ENCODE data around the gene ARID1A.
A peak's percentile ranks its signal among the peaks of the same experiment; 100 is the strongest.
"Not testable (repeated sequence)": the region's sequence is repeated elsewhere in the genome, so short reads cannot be mapped to it uniquely, and the experiment has no call there.

ARID1A gene

DNA sequence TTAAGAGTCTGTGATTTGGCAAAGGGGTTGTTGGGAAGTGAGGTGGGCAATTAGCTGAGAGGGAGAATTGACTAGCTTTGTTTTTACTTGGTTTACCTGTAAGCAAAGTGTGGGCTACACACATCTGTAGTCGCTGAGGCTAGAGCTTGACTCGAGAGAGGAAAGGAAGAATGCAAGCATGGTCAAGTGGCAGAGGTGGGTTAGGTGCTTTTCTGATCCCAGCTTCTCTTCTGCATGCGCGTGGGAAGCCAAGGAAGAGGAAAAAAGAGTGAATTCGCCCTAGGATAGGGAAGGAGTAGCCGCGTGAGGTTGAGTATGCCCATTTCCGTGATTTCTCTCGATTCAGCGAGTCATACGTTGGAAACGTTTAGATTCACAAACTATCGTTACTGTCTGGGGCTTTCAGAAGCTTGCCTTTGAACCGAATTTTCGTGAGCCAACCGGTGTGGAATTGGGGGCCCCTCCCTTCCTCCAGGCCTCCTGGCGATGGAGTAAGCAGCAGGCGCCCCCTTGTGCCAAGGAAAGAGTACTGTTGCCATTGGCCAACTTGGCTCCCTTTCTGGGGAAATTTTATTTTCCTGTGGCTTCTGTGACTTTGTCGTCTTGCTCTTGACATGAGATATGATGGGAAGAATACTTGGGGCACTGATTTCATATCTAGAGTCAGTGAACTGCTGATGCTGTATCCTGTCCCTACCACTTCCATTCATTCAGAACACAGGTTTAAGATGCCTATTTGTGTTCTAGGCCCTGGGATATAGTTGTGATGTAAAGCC, 93.2 kb downstream of the ARID1A start:
- peak; percentile 88 to 90 for DNase-seq

DNA sequence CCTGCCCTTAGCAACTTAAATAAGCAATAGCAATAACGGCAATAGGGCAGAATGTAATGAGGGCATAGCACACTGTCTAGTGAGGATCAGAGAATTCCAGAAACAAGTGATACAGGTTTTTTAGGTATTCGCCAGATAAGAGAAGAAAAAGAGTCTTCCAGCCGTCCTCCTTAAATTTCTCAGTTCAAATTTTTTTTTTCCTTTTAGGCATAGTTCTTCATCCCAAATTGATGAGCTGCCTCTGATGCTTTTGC, 93.7 kb downstream of the ARID1A start:
- DNase-seq, result no peak

DNA sequence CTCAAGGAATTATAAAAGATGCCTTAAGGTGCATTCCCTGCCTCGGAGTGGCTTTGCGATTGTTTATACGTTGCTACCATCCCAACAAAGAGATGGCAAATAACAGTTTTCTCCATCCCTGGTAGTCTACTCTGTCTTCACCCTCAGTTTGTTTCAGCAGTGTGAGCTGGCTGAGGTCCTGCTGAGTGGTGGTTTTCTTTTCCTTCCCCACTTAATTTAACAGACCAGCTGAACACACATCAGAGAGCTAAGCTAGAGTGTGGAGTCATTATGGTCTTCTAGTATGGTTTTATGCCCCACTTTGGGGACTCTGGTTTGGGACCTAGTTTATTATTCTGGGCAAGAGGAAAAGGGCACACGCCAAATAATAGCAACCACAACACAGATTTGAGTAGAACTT, 94.1 kb downstream of the ARID1A start:
- DNase-seq, result peak in 1 of 2 experiments; percentile 17

DNA sequence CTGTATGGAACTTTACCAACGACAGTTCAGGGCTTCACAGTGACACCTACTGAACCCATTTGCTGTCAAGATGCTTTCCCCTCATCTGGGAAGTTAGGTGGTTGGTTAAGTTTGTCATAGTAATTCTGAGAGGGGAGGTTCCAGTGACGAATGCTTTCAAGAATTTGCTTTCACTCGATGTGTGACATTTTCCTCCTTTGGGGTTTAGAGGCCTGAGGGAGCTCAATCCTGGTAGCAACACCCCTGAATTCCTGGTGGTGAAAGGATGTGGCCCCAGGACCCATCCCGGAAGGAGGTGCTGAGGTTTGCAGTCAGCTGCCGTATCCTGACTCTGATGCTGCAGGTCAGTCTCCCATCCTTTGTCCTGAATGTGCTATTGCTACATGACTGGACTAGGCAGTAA, 94.7 kb downstream of the ARID1A start:
- DNase-seq, result no peak

DNA sequence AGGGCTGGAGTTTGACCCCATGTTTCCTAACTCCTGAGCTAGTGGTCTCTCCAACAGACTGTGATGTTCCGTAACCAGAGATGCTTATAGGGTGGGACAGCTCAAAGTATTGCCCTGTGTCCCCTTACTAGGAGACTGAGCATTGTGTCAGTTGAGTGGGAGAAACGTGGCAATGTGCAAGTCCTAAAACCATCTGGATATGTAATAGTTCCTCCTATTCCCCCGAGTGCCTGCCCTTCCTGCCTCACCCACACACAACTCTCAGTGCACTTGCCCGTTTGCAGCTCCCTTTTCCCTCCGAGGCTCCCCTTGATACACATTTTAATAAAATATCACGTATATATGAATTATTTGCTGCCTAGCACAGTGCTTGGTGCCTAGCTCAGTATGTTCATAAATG, 95.3 kb downstream of the ARID1A start:
- DNase-seq, result peak; percentile 62 to 65

DNA sequence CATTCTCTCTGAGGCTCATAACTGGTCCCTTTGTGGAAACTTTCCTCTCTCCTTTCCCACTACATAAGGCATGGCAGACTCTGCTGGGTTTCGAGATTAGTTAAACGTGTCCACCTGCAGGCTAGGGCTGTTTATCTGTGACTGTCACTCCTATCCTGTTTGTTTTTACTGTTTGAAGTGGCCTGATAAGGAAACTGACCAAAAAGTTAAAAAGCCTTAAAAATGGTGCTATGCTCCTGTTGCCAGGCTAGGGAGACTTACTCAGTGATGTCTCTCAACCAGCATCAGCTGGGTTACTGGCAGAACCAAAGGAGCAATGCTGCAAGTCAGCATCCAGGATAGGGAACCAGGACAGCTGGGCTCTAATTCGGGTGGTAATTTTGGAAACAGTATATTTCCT, 95.8 kb downstream of the ARID1A start:
- no peak for DNase-seq

DNA sequence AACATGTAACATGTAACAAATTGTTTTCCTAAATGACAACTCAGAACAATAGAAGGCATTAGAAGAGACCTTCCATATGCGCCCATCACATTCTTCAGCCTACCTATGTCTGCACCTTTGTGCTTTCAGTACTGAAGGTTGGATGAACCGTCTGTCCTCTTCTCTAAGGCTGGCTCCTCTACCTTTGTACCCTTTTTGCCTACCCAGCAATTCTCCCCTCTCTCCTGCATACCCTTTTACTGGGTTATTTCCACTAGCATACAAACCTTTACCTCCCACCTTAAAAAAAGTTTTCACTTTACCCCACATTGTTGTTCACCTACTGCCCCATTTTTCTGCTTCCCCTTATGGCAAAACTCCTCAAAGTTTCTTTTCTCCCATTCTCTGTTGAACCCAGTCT, 97.1 kb downstream of the ARID1A start:
- no peak for DNase-seq

DNA sequence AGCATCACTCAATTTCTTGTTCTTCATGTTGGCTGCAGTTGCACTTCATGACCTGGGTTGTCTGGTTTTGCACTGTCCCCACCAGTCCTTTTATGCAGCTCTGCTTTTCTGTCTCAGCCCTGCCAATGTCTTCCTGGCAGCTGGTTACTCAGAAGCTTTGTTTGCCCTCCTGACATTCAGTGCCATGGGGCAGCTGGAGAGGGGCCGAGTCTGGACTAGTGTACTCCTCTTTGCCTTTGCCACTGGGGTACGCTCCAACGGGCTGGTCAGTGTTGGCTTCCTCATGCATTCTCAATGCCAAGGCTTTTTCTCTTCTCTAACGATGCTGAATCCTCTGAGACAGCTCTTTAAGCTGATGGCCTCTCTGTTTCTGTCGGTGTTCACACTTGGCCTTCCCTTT, 98.6 kb downstream of the ARID1A start:
- no peak for DNase-seq

DNA sequence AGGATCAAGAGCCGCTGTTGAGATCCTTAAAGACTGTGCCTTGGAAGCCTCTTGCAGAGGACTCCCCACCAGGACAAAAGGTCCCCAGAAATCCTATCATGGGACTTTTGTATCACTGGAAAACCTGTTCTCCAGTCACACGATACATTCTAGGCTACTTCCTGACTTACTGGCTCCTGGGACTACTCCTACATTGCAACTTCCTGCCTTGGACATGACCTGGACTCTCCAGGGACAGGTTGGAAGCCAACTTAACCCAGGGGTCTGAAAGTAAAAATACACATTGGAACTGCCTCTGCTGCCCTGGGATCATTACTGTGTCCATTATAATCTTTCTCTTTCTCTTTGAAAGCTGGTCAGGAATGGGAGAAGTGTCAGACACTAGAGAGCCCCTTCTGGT, 101.8 kb downstream of the ARID1A start:
- DNase-seq, result no peak

DNA sequence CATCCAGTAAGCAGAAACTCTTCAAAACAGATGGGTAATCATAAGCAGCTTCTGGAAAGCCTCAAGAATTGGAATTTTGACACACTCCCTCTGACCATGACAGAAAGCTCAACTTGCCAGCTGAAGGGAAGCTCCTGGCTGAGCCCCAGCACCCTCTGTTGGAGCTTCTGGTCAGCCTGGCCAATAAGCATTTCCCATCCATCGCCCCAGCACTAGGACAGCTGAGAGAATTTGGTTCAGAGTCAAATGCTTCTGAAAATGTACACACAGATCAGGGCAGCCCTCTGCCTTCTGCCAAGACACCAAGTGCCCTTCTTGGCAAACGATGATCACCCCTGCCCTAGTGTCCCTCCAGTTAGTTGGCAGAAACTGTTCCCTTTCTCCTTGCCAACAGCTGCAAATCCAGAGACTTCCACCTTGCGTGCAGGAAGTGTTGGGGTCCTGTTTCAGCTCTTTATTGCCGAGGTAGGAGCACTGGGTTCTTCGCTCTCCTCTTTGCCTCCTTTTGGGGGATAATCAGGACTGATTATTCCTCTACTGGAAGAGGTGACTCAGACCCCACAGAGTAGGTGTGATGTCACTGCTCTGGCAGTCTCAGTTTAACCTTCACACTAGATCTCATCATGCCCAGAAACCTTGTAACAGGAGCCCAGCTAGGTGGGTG, 103.8 kb downstream of the ARID1A start:
- no peak for DNase-seq

DNA sequence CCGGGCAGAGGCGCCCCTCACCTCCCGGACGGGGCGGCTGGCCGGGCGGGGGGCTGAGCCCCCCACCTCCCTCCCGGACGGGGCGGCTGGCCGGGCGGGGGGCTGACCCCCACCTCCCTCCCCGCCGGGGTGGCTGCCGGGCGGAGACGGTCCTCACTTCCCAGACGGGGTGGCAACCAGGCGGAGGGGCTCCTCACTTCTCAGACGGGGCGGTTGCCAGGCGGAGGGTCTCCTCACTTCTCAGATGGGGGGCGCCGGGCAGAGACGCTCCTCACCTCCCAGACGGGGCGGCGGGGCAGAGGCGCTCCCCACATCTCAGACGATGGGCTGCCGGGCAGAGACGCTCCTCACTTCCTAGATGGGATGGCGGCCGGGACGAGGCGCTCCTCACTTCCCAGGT, 108.1 kb downstream of the ARID1A start:
- DNase-seq, result not testable (repeated sequence)

DNA sequence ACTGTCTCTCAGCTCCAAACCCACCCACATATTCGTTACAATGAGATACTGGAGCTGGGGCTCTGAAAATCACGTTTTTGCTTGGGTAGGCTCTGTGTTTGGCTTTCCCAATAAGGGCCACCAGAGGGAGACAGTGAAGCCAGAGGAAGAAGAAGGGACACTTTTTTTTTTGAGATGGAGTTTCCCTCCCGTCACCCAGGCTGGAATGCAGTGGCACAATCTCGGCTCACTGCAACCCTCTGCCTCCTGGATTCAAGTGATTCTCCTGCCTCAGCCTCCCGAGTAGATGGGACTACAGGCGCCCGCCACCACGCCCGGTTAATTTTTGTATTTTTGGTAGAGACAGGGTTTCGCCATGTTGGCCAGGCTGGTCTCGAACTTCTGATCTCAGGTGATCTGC, 114.3 kb downstream of the ARID1A start:
- peak; percentile 68 to 73 for DNase-seq

DNA sequence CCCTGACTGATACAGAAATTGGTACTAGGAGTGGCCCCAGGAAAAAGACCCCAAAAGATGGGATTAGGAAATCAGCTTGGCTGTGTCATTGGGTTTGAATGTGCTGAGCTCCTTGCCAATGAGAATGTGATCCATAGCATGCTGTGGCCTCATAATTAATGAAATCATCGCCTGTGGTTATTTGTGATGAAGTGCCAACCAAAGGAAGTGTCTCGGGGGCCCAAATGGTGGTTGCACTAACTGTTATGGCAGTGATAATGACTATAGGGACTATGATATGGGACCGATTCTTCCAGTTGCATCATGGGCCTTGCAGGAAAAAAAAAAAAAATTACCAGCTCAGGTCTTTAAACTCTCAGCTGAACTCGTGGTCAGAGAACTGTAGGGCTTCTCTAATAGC, 115.2 kb downstream of the ARID1A start:
- DNase-seq, result no peak

DNA sequence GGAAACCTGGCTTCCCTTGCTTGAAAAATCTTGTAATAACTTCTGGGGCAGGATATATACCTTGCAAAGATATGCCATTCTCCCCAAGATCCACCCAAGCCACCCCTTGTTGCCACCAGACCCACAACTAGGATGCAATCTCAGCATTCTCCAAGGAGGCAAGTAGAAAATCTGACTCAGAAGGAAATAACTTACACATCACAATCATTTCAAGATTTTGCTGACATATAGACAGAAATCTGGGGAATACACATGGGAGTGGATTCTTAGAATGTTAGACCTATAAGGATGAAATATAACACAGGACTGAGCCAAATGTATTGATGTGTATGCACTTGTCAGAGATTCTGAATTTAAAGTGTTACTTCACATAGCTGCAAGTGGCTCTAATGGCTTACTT, 115.9 kb downstream of the ARID1A start:
- DNase-seq, result no peak

DNA sequence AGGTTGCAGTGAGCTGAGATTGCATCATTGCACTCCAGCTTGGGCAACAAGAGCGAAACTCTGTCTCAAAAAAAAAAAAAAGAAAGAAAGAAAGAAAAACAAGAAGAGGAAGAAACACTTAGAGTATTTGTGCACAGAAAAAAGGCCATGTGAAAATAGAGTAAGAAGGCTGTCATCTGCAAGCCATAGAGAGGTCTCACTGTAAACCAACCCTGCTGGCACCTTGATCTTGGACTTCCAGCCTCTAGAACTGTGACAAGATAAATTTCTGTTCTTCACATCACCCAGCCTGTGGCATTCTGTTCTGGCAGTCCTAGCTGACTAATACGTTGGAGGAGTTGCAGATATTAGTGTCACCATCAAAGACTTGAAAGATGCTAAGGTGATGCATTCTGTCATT, 118.6 kb downstream of the ARID1A start:
- DNase-seq, result no peak

DNA sequence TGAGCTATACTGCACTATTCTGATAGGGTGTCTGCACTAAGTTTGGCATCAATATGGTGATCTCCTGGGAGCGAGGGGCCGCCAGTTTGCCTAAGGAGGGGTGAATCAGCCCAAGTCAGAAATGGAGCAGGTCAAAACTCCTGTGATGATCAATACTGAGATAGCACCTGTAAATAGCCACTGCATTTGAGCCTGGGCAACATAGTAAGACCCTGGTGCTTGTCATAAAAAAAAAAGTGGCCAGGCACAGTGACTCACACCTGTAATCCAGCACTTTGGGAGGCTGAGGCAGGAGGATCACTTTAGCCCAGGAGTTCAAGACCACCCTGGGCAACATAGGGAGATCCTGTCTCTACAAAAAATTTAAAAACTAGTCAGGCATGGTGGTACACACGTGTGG, 119.1 kb downstream of the ARID1A start:
- no peak for DNase-seq

DNA sequence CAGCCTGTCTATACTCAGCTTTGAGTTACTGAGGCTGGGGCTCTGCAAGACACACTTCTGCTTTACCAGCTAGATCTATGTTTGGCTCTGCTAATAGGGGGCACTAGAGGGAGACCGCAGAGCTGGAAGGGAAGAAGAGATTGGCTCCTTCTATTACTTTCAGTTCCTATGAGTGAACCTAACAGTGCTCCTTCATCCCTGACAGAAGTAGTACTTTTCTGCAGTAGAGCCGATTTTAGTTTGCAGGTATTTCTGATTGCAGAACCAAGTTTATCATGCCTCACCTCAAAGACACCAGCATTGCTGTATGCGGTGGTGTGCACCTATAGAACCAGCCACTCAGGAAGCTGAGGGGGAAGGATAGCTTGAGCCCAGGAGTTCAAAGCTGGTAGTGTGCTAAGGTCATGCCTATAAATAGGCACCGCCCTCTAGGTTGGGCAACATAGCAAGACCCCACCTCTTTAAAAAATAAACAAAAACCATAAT, 125.0 kb downstream of the ARID1A start:
- DNase-seq, result peak; percentile 88 to 92

DNA sequence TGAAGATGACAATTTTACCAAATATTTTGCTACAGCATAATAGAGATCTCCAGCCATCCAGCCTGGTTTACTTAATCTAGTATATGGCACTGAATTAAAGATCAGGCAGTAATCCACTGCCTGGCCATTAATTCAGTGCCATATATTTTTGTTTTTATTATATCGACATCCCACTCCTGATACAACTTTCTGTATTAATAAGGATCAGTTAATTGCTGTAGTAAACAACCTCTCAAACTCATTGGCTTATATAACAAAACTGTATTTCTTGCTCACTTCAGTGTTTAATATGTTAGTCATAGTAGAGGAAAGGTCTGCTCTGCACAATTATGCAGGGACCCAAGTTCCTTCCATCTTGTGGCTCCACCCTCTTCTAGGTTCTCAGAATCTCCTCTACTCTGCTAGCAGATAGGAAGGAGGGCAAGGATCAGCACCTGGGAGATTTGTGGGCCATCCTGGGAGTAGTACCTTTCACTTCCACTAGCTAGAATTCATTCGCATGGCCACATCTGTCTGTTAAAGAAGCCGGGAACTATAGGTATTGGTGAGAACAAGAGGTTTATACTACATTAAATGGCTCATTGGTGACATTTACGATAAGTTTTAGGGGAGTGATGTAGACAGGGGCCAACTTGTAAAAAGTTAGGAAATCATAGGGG, 127.1 kb downstream of the ARID1A start:
- no peak for DNase-seq

DNA sequence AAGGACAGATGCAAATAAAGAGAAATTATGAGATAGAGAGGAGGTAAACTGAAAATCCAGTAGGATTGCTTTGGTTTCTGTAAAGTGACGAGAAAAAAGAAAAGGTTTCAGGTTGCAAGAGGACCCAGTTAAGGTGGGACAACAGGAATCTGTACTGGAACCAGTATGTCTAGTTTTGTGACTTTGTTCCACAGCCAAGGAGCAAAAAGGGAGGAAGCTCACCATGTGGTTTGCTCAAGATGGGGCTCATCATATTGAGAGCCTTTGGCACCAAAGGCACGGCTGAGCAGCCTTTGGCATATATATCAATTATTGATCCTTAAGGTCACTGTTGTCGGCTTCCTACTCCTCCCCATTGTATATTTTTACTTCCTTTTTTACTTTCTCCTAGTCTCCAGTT, 128.9 kb downstream of the ARID1A start:
- DNase-seq, result no peak

DNA sequence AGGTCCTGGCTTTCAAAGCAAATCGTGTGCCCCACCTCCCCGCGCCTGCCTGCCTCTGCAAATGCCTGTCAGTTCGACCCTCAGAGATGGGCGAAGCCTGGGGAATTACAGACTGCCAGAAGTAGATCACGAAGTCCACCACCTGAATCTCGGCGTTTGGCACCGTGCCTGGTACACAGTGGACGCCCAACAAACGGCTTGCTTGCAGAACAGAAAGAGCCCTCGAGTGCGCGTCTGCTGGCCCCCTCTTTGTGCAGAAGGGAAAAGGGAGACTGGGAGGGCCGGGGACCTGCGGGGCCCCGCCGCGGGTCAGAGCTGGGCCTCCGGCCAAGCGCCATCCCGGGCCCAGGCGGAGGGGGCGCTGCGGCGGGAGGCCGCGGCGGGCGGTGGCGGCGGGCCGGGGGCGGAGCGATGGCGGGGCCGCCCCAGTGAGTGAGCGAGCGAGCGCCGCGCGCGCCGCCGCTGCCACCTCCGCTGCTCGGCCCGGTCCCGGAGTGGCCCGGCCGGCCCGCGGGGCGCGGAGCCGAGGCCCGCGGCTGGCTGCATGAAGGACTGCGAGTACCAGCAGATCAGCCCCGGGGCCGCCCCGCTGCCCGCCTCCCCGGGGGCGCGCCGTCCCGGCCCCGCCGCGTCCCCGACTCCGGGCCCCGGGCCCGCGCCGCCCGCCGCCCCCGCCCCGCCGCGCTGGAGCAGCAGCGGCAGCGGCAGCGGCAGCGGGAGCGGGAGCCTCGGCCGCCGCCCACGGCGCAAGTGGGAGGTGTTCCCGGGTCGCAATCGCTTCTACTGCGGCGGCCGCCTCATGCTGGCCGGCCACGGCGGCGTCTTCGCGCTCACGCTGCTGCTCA, 130.7 kb downstream of the ARID1A start, which contains the start of gene ZDHHC18:
TSS of gene ZDHHC18 (plus strand) at position 428 of the 845 bp plus-strand sequence. CDS start at position 545, 117 bp downstream.
- peak; percentile 43 to 62 for DNase-seq

DNA sequence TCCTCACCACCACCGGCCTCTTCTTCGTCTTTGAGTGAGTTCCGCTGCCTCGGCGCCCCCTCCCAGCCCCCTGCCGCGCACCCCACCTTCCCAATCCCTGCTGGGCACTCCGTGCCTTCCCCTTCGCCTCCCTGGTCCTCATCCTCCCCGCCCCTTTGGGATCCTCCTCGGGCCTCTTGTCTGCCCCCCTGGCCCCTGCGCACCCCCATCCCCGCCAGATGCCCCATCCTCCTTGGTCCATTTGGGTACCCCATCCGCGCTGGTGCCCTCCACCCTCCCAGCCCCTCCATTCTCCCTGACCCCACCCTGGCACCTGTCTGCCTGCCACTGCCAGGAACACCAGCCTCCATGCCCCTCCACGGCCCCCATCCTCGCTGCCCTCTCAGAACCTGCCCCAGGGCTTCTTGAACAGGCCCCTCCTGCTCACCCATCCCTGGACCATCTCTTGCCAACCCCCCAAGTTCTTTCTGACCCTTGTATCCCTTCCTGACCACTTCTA, 131.3 kb downstream of the ARID1A start:
- no peak for DNase-seq

DNA sequence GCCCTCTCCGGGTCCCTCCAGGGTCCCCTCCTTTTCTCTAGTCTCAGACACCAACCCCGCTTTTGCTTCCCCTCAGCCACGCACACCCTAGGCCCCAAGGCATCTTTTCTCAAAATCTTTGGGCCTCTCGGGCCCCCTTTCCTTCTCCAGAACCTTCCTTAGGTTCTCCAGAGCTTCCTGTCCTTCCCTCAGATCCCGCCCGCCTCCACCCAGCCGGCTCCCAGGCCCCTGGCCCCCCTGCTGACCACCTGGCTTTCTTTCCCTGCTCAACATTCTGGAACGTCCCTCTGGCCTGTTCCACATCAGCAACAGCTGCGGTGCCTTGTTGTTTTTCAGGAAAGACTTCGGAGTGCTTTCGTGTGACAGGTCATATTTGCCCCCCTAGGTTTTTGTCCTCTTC, 131.8 kb downstream of the ARID1A start:
- DNase-seq, result no peak

DNA sequence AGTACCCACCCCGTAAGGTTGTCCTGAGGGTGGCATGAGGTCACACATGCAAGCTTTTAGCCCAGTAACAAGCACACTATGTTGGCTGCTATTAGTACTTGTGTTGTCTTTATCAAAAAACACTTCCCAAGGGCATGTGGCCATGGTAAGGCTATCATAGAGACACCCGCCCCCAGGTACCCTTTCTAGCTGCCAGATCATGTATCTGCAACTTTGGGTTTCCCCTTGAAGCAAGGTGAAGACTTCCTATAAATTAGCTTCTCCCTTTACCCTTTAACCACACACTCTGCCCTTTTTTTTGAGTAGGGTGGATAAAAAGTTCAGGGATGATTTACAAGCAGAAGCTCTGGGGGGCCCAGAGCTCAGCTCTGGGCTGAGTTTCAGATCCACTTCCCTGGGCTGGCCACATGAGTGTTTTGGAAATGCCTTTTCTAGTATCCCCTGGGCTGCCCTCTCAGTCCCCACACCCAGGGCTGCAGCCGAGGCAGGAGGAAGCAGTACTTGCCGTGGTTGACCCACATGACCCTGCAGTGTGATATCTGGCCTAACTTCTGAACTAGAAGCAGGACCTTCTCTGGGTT, 132.7 kb downstream of the ARID1A start:
- DNase-seq, result no peak
